Endothelial cell of umbilical vein (primary cell): Measurements from ENCODE around the gene MKLN1. TPM values are rescaled to one million over a fixed set of nuclear protein-coding genes. Genes with fewer than 3 reads are reported as not detected.

Source experiments
- BruUV-seq: library from RNA; stranded (reverse); fragments of 400-500 nt; replicated peaks from 2 replicates; lab custom pipeline; 2021; lab: Mats Ljungman, UMichigan
- CTCF ChIA-PET: fragments of 300-600, 350-600 bp; sonication (Branson Sonifier 250); formaldehyde crosslinking; loops from one replicate; lab custom pipeline; 2021; ENCODE audit warnings: antibody characterized with exemption, inconsistent platforms; lab: Charles Lee
- POLR2A ChIA-PET: fragments of 300-600, 350-600 bp; sonication (Branson Sonifier 250); formaldehyde crosslinking; loops from one replicate; lab custom pipeline; 2021; ENCODE audit warnings: antibody characterized with exemption, inconsistent platforms; lab: Charles Lee
- DNase-seq: peaks from one replicate; pipeline ENCODE4 v3.0.0-alpha.2; 2011; ENCODE audit warnings: low read depth, low spot score
- FAIRE-seq: peaks from 2 replicates; lab custom pipeline; 2011; peaks lifted over from hg19 to GRCh38; lab: Jason Lieb, UNC
- H2AFZ ChIP-seq: 2 replicates; pipeline ENCODE4 v1.6.0; 2012; ENCODE audit warnings: low read depth, low read length, control low read depth, inconsistent platforms
- H3K27ac ChIP-seq: 2 replicates; pipeline ENCODE4 v1.5.1; 2011; ENCODE audit warnings: low read depth, mild to moderate bottlenecking, control low read depth, low read length, moderate library complexity; ENCODE audit not compliant: insufficient read depth
- H3K27me3 ChIP-seq, 2 experiments: 2 replicates each; pipeline versions ENCODE4 v1.6.0 to v1.6.1; 2011; ENCODE audit warnings: low read length in 2 of 2, mixed read lengths in 1 of 2; ENCODE audit not compliant: control insufficient read depth in 2 of 2, insufficient read depth in 2 of 2
- H3K36me3 ChIP-seq, 2 experiments: 2 replicates in 1 of 2; 3 replicates in 1 of 2; pipeline ENCODE4 v1.5.1; 2011; ENCODE audit warnings: low read length in 2 of 2, mild to moderate bottlenecking in 1 of 2, moderate library complexity in 1 of 2; ENCODE audit not compliant: control insufficient read depth in 2 of 2, insufficient read depth in 2 of 2; ENCODE audit errors: extremely low read depth in 1 of 2
- H3K4me1 ChIP-seq: 3 replicates; pipeline ENCODE4 v1.5.1; 2011; ENCODE audit warnings: mild to moderate bottlenecking, low read length; ENCODE audit not compliant: control insufficient read depth, insufficient read depth; ENCODE audit errors: extremely low read depth
- H3K4me2 ChIP-seq: 2 replicates; pipeline ENCODE4 v1.6.1; 2011; ENCODE audit warnings: low read length, control low read depth, mixed read lengths; ENCODE audit not compliant: insufficient read depth
- H3K4me3 ChIP-seq, 3 experiments: fragments of 200-600 bp in 1 of 3; sonication (generic), shearing (Covaris generic) in 1 of 3; replicated peaks in 1 of 3; 2 replicates each; pipeline ENCODE4 v1.5.1; 2011 to 2016; ENCODE audit warnings: control low read depth in 3 of 3, low read length in 3 of 3, mild to moderate bottlenecking in 2 of 3, inconsistent platforms in 1 of 3, low read depth in 1 of 3, moderate library complexity in 1 of 3; ENCODE audit not compliant: insufficient read depth in 1 of 3
- H3K79me2 ChIP-seq: 2 replicates; pipeline ENCODE4 v1.6.0; 2012; ENCODE audit warnings: low read length, inconsistent platforms; ENCODE audit not compliant: control insufficient read depth, insufficient read depth
- H3K9ac ChIP-seq: replicated peaks from 2 replicates; pipeline ENCODE3; 2011; ENCODE audit warnings: low read length, control low read depth; ENCODE audit not compliant: insufficient read depth; ENCODE audit errors: extremely low read depth
- H3K9me1 ChIP-seq: replicated peaks from 3 replicates; pipeline ENCODE4 v1.6.0; 2011; ENCODE audit warnings: mild to moderate bottlenecking, low read length; ENCODE audit not compliant: control insufficient read depth, insufficient read depth; ENCODE audit errors: extremely low read depth
- H3K9me3 ChIP-seq: replicated peaks from 2 replicates; pipeline ENCODE4 v1.5.1; 2012; ENCODE audit warnings: low read length, inconsistent platforms; ENCODE audit not compliant: control insufficient read depth, insufficient read depth
- H4K20me1 ChIP-seq: replicated peaks from 2 replicates; pipeline ENCODE3; 2011; ENCODE audit warnings: mild to moderate bottlenecking, low read length; ENCODE audit not compliant: control insufficient read depth, insufficient read depth; ENCODE audit errors: extremely low read depth
- CTCF ChIP-seq, 2 donors: IDR thresholded peaks; 1 replicate in 1 of 2; 2 replicates in 1 of 2; pipeline ENCODE4 v1.5.1; 2011; ENCODE audit warnings: low read length in 2 of 2, mild to moderate bottlenecking in 2 of 2, moderate library complexity in 2 of 2, control low read depth in 1 of 2, inconsistent platforms in 1 of 2, low read depth in 1 of 2; ENCODE audit not compliant: insufficient read depth in 1 of 2; ENCODE audit errors: extremely low read depth in 1 of 2
- FOS ChIP-seq: IDR thresholded peaks from 2 replicates; pipeline ENCODE4 v1.6.1; 2011; ENCODE audit warnings: mild to moderate bottlenecking, low read length, moderate library complexity, borderline replicate concordance; ENCODE audit not compliant: insufficient read depth
- GATA2 ChIP-seq: IDR thresholded peaks from 2 replicates; pipeline ENCODE4 v1.7.0; 2011; ENCODE audit warnings: low read depth, mild to moderate bottlenecking, moderate library complexity, mixed read lengths, low read length; ENCODE audit not compliant: insufficient read length, insufficient read depth
- JUN ChIP-seq: IDR thresholded peaks from 2 replicates; pipeline ENCODE4 v1.6.1; 2011; ENCODE audit warnings: borderline replicate concordance, low read depth; ENCODE audit not compliant: insufficient read length, insufficient read depth
- POLR2AphosphoS5 ChIP-seq: IDR thresholded peaks from 2 replicates; pipeline ENCODE4 v1.6.1; 2012; ENCODE audit warnings: low read depth, mild to moderate bottlenecking, control low read depth, low read length, moderate library complexity; ENCODE audit not compliant: insufficient read depth
- dilution Hi-C: fragments of 300-500 bp; cut with MboI; formaldehyde crosslinking; loops from one replicate; pipeline ENCODE4 v1.15.0; 2019; ENCODE audit warnings: low sequenced_read_pairs; ENCODE audit not compliant: extremely low pct_ligation_motif_present
- intact Hi-C: fragments of 100-400 bp; cut with micrococcal nuclease; formaldehyde crosslinking; loops from one replicate; pipeline ENCODE4 v1.10.0; 2022
- polyA plus RNA-seq, 4 experiments: library from polyadenylated mRNA; depleted of rRNA in 3 of 4; stranded (reverse) in 3 of 4; unstranded in 1 of 4; fragments of >200 nt; gene quantifications; 2 replicates each; pipeline versions ENCODE4 v1.2.1 to v1.2.3, GENCODE V29; 2011 to 2012; ENCODE audit warnings: missing spikeins in 1 of 4
- total RNA-seq: library from RNA; stranded (reverse); gene quantifications from 2 replicates; pipeline ENCODE4 v1.2.3, GENCODE V29; 2021

Gene MKLN1
- total and polyA plus RNA-seq, 2 donors (not counting 3 experiments of a cell fraction or from before 2014, with no cell fraction given): 12.2 to 32.1 TPM

- no peaks in the 10 kb centered on the region for H4K20me1 ChIP-seq
- ChIA-PET POLR2A (no interaction called here), CTCF (no interaction called here)
- no TSS peak for BruUV-seq
- FAIRE-seq (no peak), DNase-seq (no peak)
- no peaks in the 10 kb centered on the region for H3K36me3 ChIP-seq
- H3K9ac ChIP-seq: no peak overlapping the region
- dilution Hi-C loops: no loop called here
- peaks cover 24% of the 10 kb centered on the region for H3K4me1 ChIP-seq
- H3K27ac ChIP-seq: no peak overlapping the region
- no peaks in the 10 kb centered on the region for H3K9me3 ChIP-seq
- H2AFZ ChIP-seq: no peak overlapping the region
- TF ChIP-seq POLR2AphosphoS5 (peak; percentile 8), JUN (no peak)
- H3K79me2 ChIP-seq: peaks cover 77% of the 10 kb centered on the region
- no peaks in the 10 kb centered on the region for H3K27me3 ChIP-seq
- no peaks in the 10 kb centered on the region for H3K9me1 ChIP-seq
- H3K4me3 ChIP-seq: no peak overlapping the region
- H3K4me2 ChIP-seq: no peak overlapping the region
- intact Hi-C loops: loop anchor here (10.0 kb wide), 1 partner anchor 107 kb away; no protein-coding TSS in a partner anchor
These were observed 189.7 kb downstream of the MKLN1 start for GRCh38 chr7:131517218-131517923.

GRCh38 chr7:131518626-131519025, 190.9 kb downstream of the MKLN1 start:
- Histone ChIP-seq H2AFZ (no peak overlapping the region), H3K27ac (no peak overlapping the region), H3K79me2 (peaks cover 78% of the 10 kb centered on the region), H3K9me3 (no peaks in the 10 kb centered on the region), H4K20me1 (no peaks in the 10 kb centered on the region), H3K4me3 (no peak overlapping the region), H3K4me2 (no peak overlapping the region), H3K4me1 (peaks cover 19% of the 10 kb centered on the region), H3K36me3 (no peaks in the 10 kb centered on the region), H3K9me1 (no peaks in the 10 kb centered on the region), H3K27me3 (no peaks in the 10 kb centered on the region), H3K9ac (no peak overlapping the region)
- dilution Hi-C loops (no loop called here), intact Hi-C loops (loop anchor here (10.0 kb wide), 1 partner anchor 106 kb away; no protein-coding TSS in a partner anchor)
- FAIRE-seq (no peak), DNase-seq (no peak)
- BruUV-seq: no TSS peak
- CTCF ChIA-PET: no interaction called here
- POLR2A ChIA-PET: no interaction called here
- TF ChIP-seq FOS: no peak
- no peak for TF ChIP-seq GATA2
- no peak for TF ChIP-seq CTCF (IDR thresholded peaks at IDR 0.05; ENCODE audit: extremely low read depth in 1 of 2, insufficient read depth in 1 of 2, low read depth in 1 of 2, low read length in 2 of 2)
